Calu3 (cell line): Measurements from ENCODE around the gene ANKRD40. TPM values are rescaled to one million over a fixed set of nuclear protein-coding genes. Genes with fewer than 3 reads are reported as not detected.
"Not testable (repeated sequence)": the region's sequence is repeated elsewhere in the genome, so short reads cannot be mapped to it uniquely, and the experiment has no call there.

ENCODE experiments used
- BruUV-seq: library from RNA; stranded (reverse); fragments of 400-500 nt; replicated peaks from 2 replicates; lab custom pipeline; 2021; lab: Mats Ljungman, UMichigan
- CTCF ChIA-PET: fragments of 300-600 bp; sonication (Branson Sonifier 250); formaldehyde crosslinking; loops from one replicate; lab custom pipeline; 2022; ENCODE audit warnings: antibody characterized with exemption; lab: Charles Lee
- DNase-seq: peaks from one replicate; pipeline ENCODE4 v3.0.0; 2022
- H3K27ac Mint-ChIP-seq: one replicate; pipeline ENCODE4 v1.8.0; 2022; ENCODE audit warnings: mixed read lengths; ENCODE audit not compliant: unreplicated experiment
- H3K27me3 Mint-ChIP-seq: one replicate; pipeline ENCODE4 v1.8.0; 2022; ENCODE audit warnings: mixed read lengths; ENCODE audit not compliant: unreplicated experiment
- H3K36me3 Mint-ChIP-seq: one replicate; pipeline ENCODE4 v1.8.0; 2022; ENCODE audit warnings: mild to moderate bottlenecking, moderate library complexity, mixed read lengths; ENCODE audit not compliant: insufficient read depth, unreplicated experiment
- H3K4me1 Mint-ChIP-seq: one replicate; pipeline ENCODE4 v1.8.0; 2022; ENCODE audit warnings: mild to moderate bottlenecking, low read depth, mixed read lengths; ENCODE audit not compliant: unreplicated experiment
- H3K4me3 Mint-ChIP-seq: one replicate; pipeline ENCODE4 v1.8.0; 2022; ENCODE audit warnings: mild to moderate bottlenecking, low read depth, moderate library complexity, mixed read lengths; ENCODE audit not compliant: unreplicated experiment
- H3K9me3 Mint-ChIP-seq: one replicate; pipeline ENCODE4 v1.8.0; 2022; ENCODE audit warnings: low read depth, mixed read lengths; ENCODE audit not compliant: unreplicated experiment
- intact Hi-C: fragments of 100-400 bp; cut with micrococcal nuclease; formaldehyde crosslinking; loops from one replicate; pipeline ENCODE4 v1.10.0; 2022; ENCODE audit not compliant: unreplicated experiment
- total RNA-seq: library from RNA; stranded (reverse); gene quantifications from 2 replicates; pipeline ENCODE4 v1.2.3, GENCODE V29; 2022
- TF ChIP-seq, protein P1 (sequence below): fragments of 200-600 bp; IDR thresholded peaks from one replicate; pipeline ENCODE4 v1.8.0; 2022; ENCODE audit warnings: antibody characterized with exemption; ENCODE audit not compliant: unreplicated experiment

Gene ANKRD40
- total RNA-seq, 1 experiment from 2014 or later: 68.5 TPM

DNA sequence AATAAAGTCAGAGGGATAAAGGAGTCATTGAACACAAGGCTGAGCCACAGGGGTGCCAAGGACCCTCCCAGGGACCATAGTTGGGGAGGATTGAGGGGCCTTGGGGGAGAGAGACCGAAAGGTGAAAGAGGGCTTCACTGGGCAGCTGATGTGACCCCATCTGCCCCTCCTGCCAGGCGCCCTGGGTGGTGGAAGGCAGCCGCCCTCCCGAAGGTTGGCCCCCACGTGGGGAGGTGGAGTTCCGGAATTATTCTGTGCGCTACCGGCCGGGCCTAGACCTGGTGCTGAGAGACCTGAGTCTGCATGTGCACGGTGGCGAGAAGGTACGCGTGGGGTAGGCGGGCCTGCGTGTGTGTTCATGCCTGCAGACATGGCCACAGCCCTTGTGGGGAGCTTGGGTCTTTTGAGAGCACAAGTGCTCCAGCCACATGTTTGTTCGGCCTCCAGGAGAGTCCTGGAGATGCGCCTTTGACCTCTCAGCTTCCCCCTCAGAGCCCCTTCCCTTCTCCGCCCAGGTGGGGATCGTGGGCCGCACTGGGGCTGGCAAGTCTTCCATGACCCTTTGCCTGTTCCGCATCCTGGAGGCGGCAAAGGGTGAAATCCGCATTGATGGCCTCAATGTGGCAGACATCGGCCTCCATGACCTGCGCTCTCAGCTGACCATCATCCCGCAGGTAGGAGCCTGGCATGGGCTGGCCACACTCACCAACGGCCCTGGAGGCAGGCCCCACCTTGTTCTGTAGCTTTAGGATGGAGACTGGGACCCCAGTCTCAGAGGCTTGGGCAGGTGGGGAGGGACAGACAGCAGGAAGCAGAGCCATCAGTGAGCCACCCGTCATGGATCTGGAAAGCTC, 24.1 kb downstream of the ANKRD40 start:
- intact Hi-C loops: no loop called here
- TF ChIP-seq, protein P1, sequence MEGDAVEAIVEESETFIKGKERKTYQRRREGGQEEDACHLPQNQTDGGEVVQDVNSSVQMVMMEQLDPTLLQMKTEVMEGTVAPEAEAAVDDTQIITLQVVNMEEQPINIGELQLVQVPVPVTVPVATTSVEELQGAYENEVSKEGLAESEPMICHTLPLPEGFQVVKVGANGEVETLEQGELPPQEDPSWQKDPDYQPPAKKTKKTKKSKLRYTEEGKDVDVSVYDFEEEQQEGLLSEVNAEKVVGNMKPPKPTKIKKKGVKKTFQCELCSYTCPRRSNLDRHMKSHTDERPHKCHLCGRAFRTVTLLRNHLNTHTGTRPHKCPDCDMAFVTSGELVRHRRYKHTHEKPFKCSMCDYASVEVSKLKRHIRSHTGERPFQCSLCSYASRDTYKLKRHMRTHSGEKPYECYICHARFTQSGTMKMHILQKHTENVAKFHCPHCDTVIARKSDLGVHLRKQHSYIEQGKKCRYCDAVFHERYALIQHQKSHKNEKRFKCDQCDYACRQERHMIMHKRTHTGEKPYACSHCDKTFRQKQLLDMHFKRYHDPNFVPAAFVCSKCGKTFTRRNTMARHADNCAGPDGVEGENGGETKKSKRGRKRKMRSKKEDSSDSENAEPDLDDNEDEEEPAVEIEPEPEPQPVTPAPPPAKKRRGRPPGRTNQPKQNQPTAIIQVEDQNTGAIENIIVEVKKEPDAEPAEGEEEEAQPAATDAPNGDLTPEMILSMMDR: no peak
- Mint-ChIP-seq H3K36me3 (peaks cover 44% of the 10 kb centered on the region), H3K27ac (peak overlapping the region; percentile 18), H3K4me1 (peaks cover 62% of the 10 kb centered on the region), H3K27me3 (no peaks in the 10 kb centered on the region), H3K9me3 (no peaks in the 10 kb centered on the region), H3K4me3 (no peak overlapping the region)
- CTCF ChIA-PET: interaction anchor here (0.5 to 0.6 kb wide), 2 partner anchors 22 to 61 kb away, joined by 5 read pairs; no protein-coding TSS in a partner anchor
- no peak for DNase-seq
- BruUV-seq: no TSS peak

DNA sequence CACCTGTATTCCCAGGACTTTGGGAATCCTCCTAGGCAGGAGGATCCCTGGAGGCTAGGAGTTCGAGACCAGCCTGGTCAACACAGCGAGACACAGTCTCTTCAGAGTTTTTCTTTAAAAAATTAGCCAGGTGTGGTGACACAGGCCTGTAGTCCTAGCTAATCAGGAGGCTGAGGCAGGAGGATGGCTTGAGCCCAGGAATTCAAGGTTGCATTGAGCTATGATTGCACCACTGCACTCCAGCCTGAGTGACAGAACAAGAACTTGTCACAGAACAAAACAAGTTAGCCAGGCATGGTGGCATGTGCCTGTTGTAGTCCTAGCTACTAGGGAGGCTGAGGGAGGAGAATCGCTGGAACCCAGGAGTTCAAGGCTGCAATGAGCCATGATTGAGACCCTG, 24.8 kb downstream of the ANKRD40 start:
- intact Hi-C loops: no loop called here
- TF ChIP-seq, protein P1: no peak
- Mint-ChIP-seq H3K27me3 (no peaks in the 10 kb centered on the region), H3K9me3 (no peaks in the 10 kb centered on the region), H3K4me1 (peaks cover 59% of the 10 kb centered on the region), H3K27ac (peak overlapping the region; percentile 18), H3K36me3 (peaks cover 50% of the 10 kb centered on the region), H3K4me3 (no peak overlapping the region)
- no peak for DNase-seq
- CTCF ChIA-PET: no interaction called here
- BruUV-seq: no TSS peak

DNA sequence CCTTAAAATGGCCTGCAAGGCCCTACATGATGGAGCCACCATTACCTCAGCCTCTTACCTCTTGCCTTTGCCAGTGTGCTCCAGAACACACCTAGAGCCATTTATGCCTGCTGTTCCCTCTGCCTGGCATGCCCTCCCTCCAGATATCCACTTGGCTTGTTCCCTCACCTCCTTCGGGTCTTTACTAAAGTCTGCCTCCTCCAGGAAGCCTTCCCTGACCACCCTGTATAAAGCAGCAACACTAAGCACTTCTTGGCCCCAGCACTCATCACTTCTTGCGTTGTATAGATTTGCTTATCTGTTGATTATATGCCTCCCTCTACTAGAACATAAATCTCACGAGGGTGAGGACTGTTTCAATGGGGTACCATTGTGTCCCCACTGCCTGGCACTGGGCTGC, 25.3 kb downstream of the ANKRD40 start:
- TF ChIP-seq, protein P1: no peak
- H3K27ac Mint-ChIP-seq: no peak overlapping the region
- CTCF ChIA-PET: no interaction called here
- H3K36me3 Mint-ChIP-seq: peaks cover 47% of the 10 kb centered on the region
- DNase-seq: no peak
- no TSS peak for BruUV-seq
- intact Hi-C loops: no loop called here
- no peak overlapping the region for H3K4me3 Mint-ChIP-seq
- no peaks in the 10 kb centered on the region for H3K9me3 Mint-ChIP-seq
- H3K4me1 Mint-ChIP-seq: peaks cover 54% of the 10 kb centered on the region
- no peaks in the 10 kb centered on the region for H3K27me3 Mint-ChIP-seq

DNA sequence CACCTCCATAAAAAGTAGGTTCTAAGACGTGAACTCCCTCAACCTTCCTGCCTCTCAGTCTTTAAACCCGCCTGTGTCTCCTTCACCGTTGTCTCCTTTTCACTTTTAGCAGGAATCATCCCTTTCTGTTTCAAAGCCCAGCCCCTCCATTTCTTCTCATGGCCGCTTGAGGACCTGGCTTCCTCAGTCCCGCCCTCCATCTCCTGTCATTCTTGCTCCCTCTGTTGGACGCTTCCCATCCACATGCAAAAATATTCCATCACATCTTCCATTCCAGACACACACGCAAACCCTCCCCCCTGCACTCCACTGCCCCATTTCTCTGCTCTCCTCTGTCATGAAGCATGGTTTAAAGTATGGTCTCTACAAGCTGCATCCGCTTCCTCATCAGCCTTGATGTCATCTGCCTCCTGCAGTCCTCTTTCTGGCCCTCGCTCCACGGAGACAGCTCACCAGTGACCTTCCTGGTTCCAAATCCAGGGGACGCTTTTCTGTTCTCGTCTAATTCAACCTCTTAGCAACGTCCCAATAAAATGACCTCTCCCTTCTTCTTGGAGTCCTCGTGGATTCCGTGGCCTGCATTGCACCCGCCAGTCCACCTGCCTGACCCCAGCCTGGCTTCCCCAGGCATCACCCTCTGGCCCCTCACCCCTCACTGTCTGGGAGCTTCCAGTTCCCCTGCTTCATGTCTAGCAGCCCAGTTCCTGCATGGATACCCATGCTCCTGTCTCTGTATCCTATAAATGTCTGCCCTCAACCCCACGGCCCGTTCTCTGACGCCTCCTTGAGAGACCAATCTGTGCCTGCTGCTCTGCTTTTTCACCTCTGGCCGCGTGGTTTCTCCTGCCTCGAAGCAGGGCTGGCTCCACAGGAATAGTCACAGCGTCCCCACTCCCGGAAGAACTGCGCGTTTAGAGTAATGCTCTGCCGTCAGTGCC, 26.2 kb downstream of the ANKRD40 start:
- CTCF ChIA-PET: interaction anchor here (2.1 kb wide), 1 partner anchor 51 kb away, joined by 5 read pairs; no protein-coding TSS in a partner anchor
- H3K36me3 Mint-ChIP-seq: peaks cover 41% of the 10 kb centered on the region
- H3K4me3 Mint-ChIP-seq: no peak overlapping the region
- intact Hi-C loops: no loop called here
- H3K27ac Mint-ChIP-seq: no peak overlapping the region
- BruUV-seq: no TSS peak
- H3K27me3 Mint-ChIP-seq: no peaks in the 10 kb centered on the region
- peaks cover 45% of the 10 kb centered on the region for H3K4me1 Mint-ChIP-seq
- H3K9me3 Mint-ChIP-seq: no peaks in the 10 kb centered on the region
- DNase-seq: no peak
- TF ChIP-seq, protein P1: no peak

DNA sequence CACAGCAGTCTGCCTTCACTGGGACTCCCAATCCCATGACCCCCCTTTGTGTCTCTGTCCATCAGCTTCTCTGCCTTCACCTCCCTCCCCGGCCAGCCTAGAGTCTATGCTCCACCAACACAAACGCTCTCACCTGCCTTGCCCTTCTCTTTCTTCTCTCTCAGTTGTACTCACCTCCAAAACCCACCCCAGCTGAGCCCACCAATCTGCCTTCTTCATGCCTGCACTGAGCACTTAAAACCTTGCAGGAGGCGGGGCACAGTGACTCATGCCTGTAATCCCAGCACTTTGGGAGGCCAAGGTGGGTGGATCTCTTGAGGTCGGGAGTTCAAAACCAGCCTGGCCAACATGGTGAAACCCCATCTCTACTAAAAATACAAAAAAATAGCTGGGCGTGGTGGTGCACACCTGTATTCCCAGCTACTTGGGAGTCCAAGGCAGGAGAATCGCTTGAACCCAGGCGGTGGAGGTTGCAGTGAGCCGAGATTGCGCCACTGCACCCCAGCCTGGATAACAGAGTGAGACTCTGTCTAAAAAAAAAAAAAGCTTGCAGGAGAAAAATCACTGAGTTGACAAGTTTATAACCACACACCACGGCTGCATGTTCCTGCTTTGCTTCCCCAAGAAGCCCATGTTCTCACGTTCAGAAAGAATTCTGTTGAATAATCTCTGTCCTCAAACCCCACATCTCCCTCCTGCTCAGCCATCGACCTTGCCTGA, 27.0 kb downstream of the ANKRD40 start:
- not testable (repeated sequence) for H3K4me3 Mint-ChIP-seq
- peaks cover 36% of the 10 kb centered on the region for H3K36me3 Mint-ChIP-seq

More for the DNA sequence above, 27.0 kb downstream of the ANKRD40 start:
- H3K27me3 Mint-ChIP-seq, BruUV-seq, H3K27ac Mint-ChIP-seq, DNase-seq, intact Hi-C loops, H3K9me3 Mint-ChIP-seq: not testable (repeated sequence)
- CTCF ChIA-PET: interaction anchor here (2.1 kb wide), 1 partner anchor 50 kb away, joined by 5 read pairs; no protein-coding TSS in a partner anchor
- H3K4me1 Mint-ChIP-seq: peaks cover 44% of the 10 kb centered on the region
